ENCODE data around the gene IFNA21.

GRCh38 chr9:21121079-21121478 is 45.4 kb downstream of the IFNA21 start:
- TF ChIP-seq, protein P1, sequence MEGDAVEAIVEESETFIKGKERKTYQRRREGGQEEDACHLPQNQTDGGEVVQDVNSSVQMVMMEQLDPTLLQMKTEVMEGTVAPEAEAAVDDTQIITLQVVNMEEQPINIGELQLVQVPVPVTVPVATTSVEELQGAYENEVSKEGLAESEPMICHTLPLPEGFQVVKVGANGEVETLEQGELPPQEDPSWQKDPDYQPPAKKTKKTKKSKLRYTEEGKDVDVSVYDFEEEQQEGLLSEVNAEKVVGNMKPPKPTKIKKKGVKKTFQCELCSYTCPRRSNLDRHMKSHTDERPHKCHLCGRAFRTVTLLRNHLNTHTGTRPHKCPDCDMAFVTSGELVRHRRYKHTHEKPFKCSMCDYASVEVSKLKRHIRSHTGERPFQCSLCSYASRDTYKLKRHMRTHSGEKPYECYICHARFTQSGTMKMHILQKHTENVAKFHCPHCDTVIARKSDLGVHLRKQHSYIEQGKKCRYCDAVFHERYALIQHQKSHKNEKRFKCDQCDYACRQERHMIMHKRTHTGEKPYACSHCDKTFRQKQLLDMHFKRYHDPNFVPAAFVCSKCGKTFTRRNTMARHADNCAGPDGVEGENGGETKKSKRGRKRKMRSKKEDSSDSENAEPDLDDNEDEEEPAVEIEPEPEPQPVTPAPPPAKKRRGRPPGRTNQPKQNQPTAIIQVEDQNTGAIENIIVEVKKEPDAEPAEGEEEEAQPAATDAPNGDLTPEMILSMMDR (IDR thresholded peaks at IDR 0.05): no peak
- TF ChIP-seq POLR2A (IDR thresholded peaks at IDR 0.05): no peak

All from sigmoid colon (tissue), 3 donors.